ENCODE data around the gene TNS3. TPM values are rescaled to one million over a fixed set of nuclear protein-coding genes. Genes with fewer than 3 reads are reported as not detected.

TNS3 gene
- total RNA-seq, 1 experiment from 2014 or later, result 533 TPM

- POLR2A ChIA-PET, result interaction anchor here (0.6 kb wide), 1 partner anchor 308 kb away, joined by 9 read pairs; no protein-coding TSS in a partner anchor
- Histone ChIP-seq H3K27me3 (ENCODE audit: control insufficient read depth, insufficient read depth, low read length) (no peaks in the 10 kb centered on the region), H3K27ac (ENCODE audit: low read length) (peak overlapping the region; percentile 91), H3K4me1 (ENCODE audit: control insufficient read depth, insufficient read depth, low read length) (peaks cover 98% of the 10 kb centered on the region), H3K36me3 (ENCODE audit: control insufficient read depth, insufficient read depth, low read length) (peaks cover 15% of the 10 kb centered on the region), H3K4me3 (ENCODE audit: low read depth in 2 of 2, low read length in 2 of 2) (no peak overlapping the region), H3K9me3 (ENCODE audit: control insufficient read depth, insufficient read depth, low read depth, low read length) (no peaks in the 10 kb centered on the region)
- in situ Hi-C loops (cut with HindIII; ENCODE audit: low pct_unique_long_range_greater_than_20kb, low sequenced_read_pairs) (no loop called here), intact Hi-C loops (cut with micrococcal nuclease; ENCODE audit: unreplicated experiment) (no loop called here)
- ATAC-seq, result no peak
- no TSS peak for BruUV-seq (replicated peaks)
- DNase-seq (ENCODE audit: low read depth, low spot score), result no peak
- no peak; the same call in 1 of the 2 replicates for TF ChIP-seq POLR2AphosphoS5 (IDR thresholded peaks at IDR 0.05; ENCODE audit: low read depth, low read length)
- TF ChIP-seq SIN3A (IDR thresholded peaks at IDR 0.05; ENCODE audit: borderline replicate concordance, insufficient read depth, low read depth, low read length), result 0 out of 2 replicates have a peak, but pooled peaks have one; percentile 50
- CTCF ChIA-PET, result interaction anchor here (0.8 kb wide), 1 partner anchor 53 kb away, joined by 6 read pairs; no protein-coding TSS in a partner anchor
Observed at GRCh38 chr7:47497367-47498096, 84.4 kb downstream of the TNS3 start.

- in situ Hi-C loops (cut with HindIII; ENCODE audit: low pct_unique_long_range_greater_than_20kb, low sequenced_read_pairs) (no loop called here), intact Hi-C loops (cut with micrococcal nuclease; ENCODE audit: unreplicated experiment) (no loop called here)
- ChIA-PET POLR2A (no interaction called here), CTCF (interaction anchor here (0.8 kb wide), 1 partner anchor 53 kb away, joined by 6 read pairs; no protein-coding TSS in a partner anchor)
- peaks cover 15% of the 10 kb centered on the region for H3K36me3 ChIP-seq (ENCODE audit: control insufficient read depth, insufficient read depth, low read length)
- DNase-seq (ENCODE audit: low read depth, low spot score) (no peak), ATAC-seq (0 out of 2 replicates have a peak, but pooled peaks have one; percentile 6)
- H3K9me3 ChIP-seq (ENCODE audit: control insufficient read depth, insufficient read depth, low read depth, low read length), result no peaks in the 10 kb centered on the region
- TF ChIP-seq CTCF (IDR thresholded peaks at IDR 0.05), result no peak
- TF ChIP-seq SIN3A (IDR thresholded peaks at IDR 0.05; ENCODE audit: borderline replicate concordance, insufficient read depth, low read depth, low read length), result no peak
- 0 out of 2 replicates have a peak, but pooled peaks have one; percentile 17 for TF ChIP-seq POLR2AphosphoS5 (IDR thresholded peaks at IDR 0.05; ENCODE audit: low read depth, low read length)
- H3K27ac ChIP-seq (ENCODE audit: low read length), result peak overlapping the region; percentile 91
- H3K4me1 ChIP-seq (ENCODE audit: control insufficient read depth, insufficient read depth, low read length), result peaks cover 98% of the 10 kb centered on the region
- BruUV-seq (replicated peaks), result no TSS peak
- H3K27me3 ChIP-seq (ENCODE audit: control insufficient read depth, insufficient read depth, low read length), result no peaks in the 10 kb centered on the region
- no peak overlapping the region for H3K4me3 ChIP-seq (ENCODE audit: low read depth in 2 of 2, low read length in 2 of 2)
Observed at GRCh38 chr7:47496666-47497065, 85.2 kb downstream of the TNS3 start.

GRCh38 chr7:47496056-47496665 lies 85.8 kb downstream of the TNS3 start:
- peaks cover 17% of the 10 kb centered on the region for H3K36me3 ChIP-seq (ENCODE audit: control insufficient read depth, insufficient read depth, low read length)
- BruUV-seq (replicated peaks), result no TSS peak
- ChIA-PET CTCF (no interaction called here), POLR2A (no interaction called here)
- TF ChIP-seq POLR2AphosphoS5 (IDR thresholded peaks at IDR 0.05; ENCODE audit: low read depth, low read length), result 0 out of 2 replicates have a peak, but pooled peaks have one; percentile 13
- TF ChIP-seq REST (IDR thresholded peaks at IDR 0.05; ENCODE audit: insufficient read depth in 1 of 2, low read depth in 2 of 2, low read length in 1 of 2), result no peak
- no peak for TF ChIP-seq TCF7L2 (IDR thresholded peaks at IDR 0.05; ENCODE audit: low read depth, low read length)
- TF ChIP-seq SIN3A (IDR thresholded peaks at IDR 0.05; ENCODE audit: borderline replicate concordance, insufficient read depth, low read depth, low read length), result no peak
- no peak for TF ChIP-seq CTCF (IDR thresholded peaks at IDR 0.05)
- H3K9me3 ChIP-seq (ENCODE audit: control insufficient read depth, insufficient read depth, low read depth, low read length), result no peaks in the 10 kb centered on the region
- DNase-seq (ENCODE audit: low read depth, low spot score) (no peak), ATAC-seq (0 out of 2 replicates have a peak, but pooled peaks have one; percentile 3)
- H3K27ac ChIP-seq (ENCODE audit: low read length), result peak overlapping the region; percentile 91
- no peaks in the 10 kb centered on the region for H3K27me3 ChIP-seq (ENCODE audit: control insufficient read depth, insufficient read depth, low read length)
- H3K4me3 ChIP-seq (ENCODE audit: low read depth in 2 of 2, low read length in 2 of 2), result no peak overlapping the region
- in situ Hi-C loops (cut with HindIII; ENCODE audit: low pct_unique_long_range_greater_than_20kb, low sequenced_read_pairs) (no loop called here), intact Hi-C loops (cut with micrococcal nuclease; ENCODE audit: unreplicated experiment) (no loop called here)
- H3K4me1 ChIP-seq (ENCODE audit: control insufficient read depth, insufficient read depth, low read length), result peaks cover 98% of the 10 kb centered on the region
